Stimulated activated CD8-positive, alpha-beta memory T cell treated with anti-CD3 and anti-CD28 coated beads, Interleukin-7, amount 100 ng/mL, for 48 hours (primary cell): Measurements from ENCODE around the gene CD160.
"Not testable (repeated sequence)": the region's sequence is repeated elsewhere in the genome, so short reads cannot be mapped to it uniquely, and the experiment has no call there.

Experiments used
- DNase-seq, 2 donors: peaks; one replicate each; pipeline ENCODE4 v3.0.0-alpha.2; 2020; ENCODE audit warnings: low read depth in 1 of 2; ENCODE audit errors: extremely low read depth in 1 of 2

CD160 gene

GRCh38 chr1:145719230-145720079 is at the start of gene CD160:
TSS of gene CD160 (plus strand) at chr1:145719499. CDS start at chr1:145728328, 8,829 bp downstream.
- peak in 1 of 2 donors; percentile 10 for DNase-seq

- not testable (repeated sequence) for DNase-seq
These were observed 48.1 kb upstream of the CD160 start for GRCh38 chr1:145670995-145671745.

- DNase-seq, result not testable (repeated sequence)
These were observed 46.1 kb upstream of the CD160 start for GRCh38 chr1:145673217-145673616.

GRCh38 chr1:145684858-145685257 is 34.4 kb upstream of the CD160 start:
- DNase-seq, result not testable (repeated sequence)

- not testable (repeated sequence) for DNase-seq
These were observed 33.2 kb upstream of the CD160 start for GRCh38 chr1:145686078-145686477.

GRCh38 chr1:145688328-145688727 is 31.0 kb upstream of the CD160 start:
- no peak for DNase-seq

- DNase-seq, result no peak
These were observed 30.4 kb upstream of the CD160 start for GRCh38 chr1:145688924-145689323.

- DNase-seq, result no peak
These were observed 29.4 kb upstream of the CD160 start for GRCh38 chr1:145689922-145690321.

- DNase-seq, result no peak
These were observed 28.4 kb upstream of the CD160 start for GRCh38 chr1:145690587-145691558.

GRCh38 chr1:145692785-145693443 is 26.4 kb upstream of the CD160 start:
- no peak for DNase-seq

- no peak for DNase-seq
These were observed 23.3 kb upstream of the CD160 start for GRCh38 chr1:145695821-145696629.

GRCh38 chr1:145696630-145696960 is 22.7 kb upstream of the CD160 start:
- no peak for DNase-seq

GRCh38 chr1:145701306-145701862 is 17.9 kb upstream of the CD160 start:
- no peak for DNase-seq

- no peak for DNase-seq
These were observed 17.2 kb upstream of the CD160 start for GRCh38 chr1:145702052-145702451.

GRCh38 chr1:145702826-145703225 is 16.5 kb upstream of the CD160 start:
- DNase-seq, result no peak

GRCh38 chr1:145705622-145706021 is 13.7 kb upstream of the CD160 start:
- no peak for DNase-seq

GRCh38 chr1:145706086-145706664 is 13.1 kb upstream of the CD160 start:
- no peak for DNase-seq

- DNase-seq, result no peak
These were observed 12.0 kb upstream of the CD160 start, which contains the start of gene PDZK1 for GRCh38 chr1:145707183-145707867. TSS of gene PDZK1 (minus strand) at chr1:145707368. CDS start at chr1:145688021, 19,347 bp downstream.
